Skeletal muscle tissue (tissue), 4 donors: Measurements from ENCODE around the gene GTF3C1. TPM values are rescaled to one million over a fixed set of nuclear protein-coding genes. Genes with fewer than 3 reads are reported as not detected.

Experiments
- H3K27ac ChIP-seq: one replicate; pipeline ENCODE4 v1.7.0; 2013; ENCODE audit warnings: mild to moderate bottlenecking, low read depth, low read length, inconsistent platforms
- H3K27me3 ChIP-seq, 3 donors: one replicate each; pipeline ENCODE4 v1.7.0; 2013; ENCODE audit warnings: low read length in 3 of 3; ENCODE audit not compliant: control insufficient read depth in 3 of 3, insufficient read depth in 3 of 3
- H3K36me3 ChIP-seq, 3 donors: one replicate each; pipeline ENCODE4 v1.7.0; 2013; ENCODE audit warnings: low read length in 3 of 3; ENCODE audit not compliant: control insufficient read depth in 3 of 3, insufficient read depth in 3 of 3
- H3K4me1 ChIP-seq, 3 donors: one replicate each; pipeline ENCODE4 v1.7.0; 2013; ENCODE audit warnings: low read length in 3 of 3, mild to moderate bottlenecking in 3 of 3; ENCODE audit not compliant: control insufficient read depth in 3 of 3, insufficient read depth in 3 of 3
- H3K4me3 ChIP-seq, 3 donors: one replicate each; pipeline ENCODE4 v1.7.0; 2013; ENCODE audit warnings: low read length in 3 of 3
- H3K9ac ChIP-seq, 3 donors: one replicate each; pipeline ENCODE4 v1.7.0; 2013; ENCODE audit warnings: low read length in 3 of 3, mild to moderate bottlenecking in 3 of 3, moderate library complexity in 2 of 3, low read depth in 1 of 3
- H3K9me3 ChIP-seq, 3 donors: one replicate each; pipeline ENCODE4 v1.7.0; 2013; ENCODE audit warnings: low read length in 3 of 3; ENCODE audit not compliant: control insufficient read depth in 3 of 3
- total RNA-seq: library from RNA; depleted of rRNA; stranded (reverse); fragments of >200 nt; gene quantifications from one replicate; pipeline ENCODE4 v1.2.3, GENCODE V29; 2014
- donor health status: Osteomylitis.

GTF3C1 gene
- 48.0 TPM for total RNA-seq

GRCh38 chr16:27549746-27550581, at the start of gene GTF3C1, which contains the start of gene KATNIP:
GTF3C1 (minus strand) TSS chr16:27549913; CDS start chr16:27549890, 23 bp downstream.
KATNIP (plus strand) TSS chr16:27550144; CDS start chr16:27550171, 27 bp downstream.
- Histone ChIP-seq H3K4me1 (peaks cover 30 to 40% (median 31%) of the 10 kb centered on the region in 3 donors), H3K9ac (peak within 1 kb of the TSS; percentile 91 to 93 (median 93))

GRCh38 chr16:27598931-27599565, 49.3 kb upstream of the GTF3C1 start:
- H3K27me3 ChIP-seq: no peaks in the 10 kb centered on the region
- no peaks in the 10 kb centered on the region for H3K9me3 ChIP-seq
- no peaks in the 10 kb centered on the region for H3K4me1 ChIP-seq
- peaks cover 0 to 5% (median 0%) of the 10 kb centered on the region in 3 donors for H3K36me3 ChIP-seq
- H3K4me3 ChIP-seq: no peak overlapping the region
- H3K27ac ChIP-seq: no peak overlapping the region
- H3K9ac ChIP-seq: no peak overlapping the region

More at GRCh38 chr16:27549746-27550581, at the start of gene GTF3C1, which contains the start of gene KATNIP:
- H3K36me3 ChIP-seq: peaks cover 0 to 5% (median 2%) of the 10 kb centered on the region in 3 donors
- peak within 1 kb of the TSS; percentile 86 to 100 (median 99) for H3K4me3 ChIP-seq
- no peaks in the 10 kb centered on the region for H3K9me3 ChIP-seq
- H3K27ac ChIP-seq: peak within 1 kb of the TSS; percentile 90
- no peaks in the 10 kb centered on the region for H3K27me3 ChIP-seq

- no peaks in the 10 kb centered on the region for H3K9me3 ChIP-seq
- H3K9ac ChIP-seq: no peak overlapping the region
- no peak overlapping the region for H3K27ac ChIP-seq
- no peaks in the 10 kb centered on the region for H3K4me1 ChIP-seq
- H3K4me3 ChIP-seq: no peak overlapping the region
- H3K27me3 ChIP-seq: no peaks in the 10 kb centered on the region
- H3K36me3 ChIP-seq: peaks cover 0 to 5% (median 0%) of the 10 kb centered on the region in 3 donors
Observed at GRCh38 chr16:27598220-27598619, 48.5 kb upstream of the GTF3C1 start.

GRCh38 chr16:27597361-27597760, 47.6 kb upstream of the GTF3C1 start:
- Histone ChIP-seq H3K9ac (no peak overlapping the region), H3K4me3 (no peak overlapping the region), H3K36me3 (peaks cover 0 to 5% (median 0%) of the 10 kb centered on the region in 3 donors), H3K27me3 (no peaks in the 10 kb centered on the region), H3K9me3 (no peaks in the 10 kb centered on the region), H3K27ac (no peak overlapping the region), H3K4me1 (no peaks in the 10 kb centered on the region)

- Histone ChIP-seq H3K4me1 (no peaks in the 10 kb centered on the region), H3K9ac (no peak overlapping the region), H3K27me3 (no peaks in the 10 kb centered on the region), H3K27ac (no peak overlapping the region), H3K36me3 (peaks cover 0 to 5% (median 0%) of the 10 kb centered on the region in 3 donors), H3K4me3 (no peak overlapping the region), H3K9me3 (no peaks in the 10 kb centered on the region)
Observed at GRCh38 chr16:27596411-27596810, 46.7 kb upstream of the GTF3C1 start.

- Histone ChIP-seq H3K4me3 (no peak overlapping the region), H3K9me3 (no peaks in the 10 kb centered on the region), H3K27me3 (no peaks in the 10 kb centered on the region), H3K36me3 (peaks cover 0 to 5% (median 0%) of the 10 kb centered on the region in 3 donors), H3K27ac (no peak overlapping the region), H3K4me1 (no peaks in the 10 kb centered on the region), H3K9ac (no peak overlapping the region)
Observed at GRCh38 chr16:27595993-27596392, 46.3 kb upstream of the GTF3C1 start.

GRCh38 chr16:27595475-27595874, 45.8 kb upstream of the GTF3C1 start:
- no peak overlapping the region for H3K27ac ChIP-seq
- no peak overlapping the region for H3K9ac ChIP-seq
- H3K4me1 ChIP-seq: no peaks in the 10 kb centered on the region
- no peak overlapping the region for H3K4me3 ChIP-seq
- H3K27me3 ChIP-seq: no peaks in the 10 kb centered on the region
- peaks cover 0 to 5% (median 0%) of the 10 kb centered on the region in 3 donors for H3K36me3 ChIP-seq
- H3K9me3 ChIP-seq: no peaks in the 10 kb centered on the region

- no peak overlapping the region for H3K4me3 ChIP-seq
- no peaks in the 10 kb centered on the region for H3K4me1 ChIP-seq
- no peaks in the 10 kb centered on the region for H3K9me3 ChIP-seq
- no peaks in the 10 kb centered on the region for H3K36me3 ChIP-seq
- no peak overlapping the region for H3K27ac ChIP-seq
- H3K9ac ChIP-seq: no peak overlapping the region
- H3K27me3 ChIP-seq: no peaks in the 10 kb centered on the region
Observed at GRCh38 chr16:27591837-27592236, 42.1 kb upstream of the GTF3C1 start.

GRCh38 chr16:27588057-27588456, 38.3 kb upstream of the GTF3C1 start:
- no peaks in the 10 kb centered on the region for H3K27me3 ChIP-seq
- H3K4me1 ChIP-seq: no peaks in the 10 kb centered on the region
- H3K4me3 ChIP-seq: no peak overlapping the region
- peaks cover 0 to 1% (median 0%) of the 10 kb centered on the region in 3 donors for H3K9me3 ChIP-seq
- H3K9ac ChIP-seq: no peak overlapping the region
- no peaks in the 10 kb centered on the region for H3K36me3 ChIP-seq
- no peak overlapping the region for H3K27ac ChIP-seq

GRCh38 chr16:27586711-27587110, 37.0 kb upstream of the GTF3C1 start:
- no peak overlapping the region for H3K27ac ChIP-seq
- H3K36me3 ChIP-seq: no peaks in the 10 kb centered on the region
- H3K27me3 ChIP-seq: no peaks in the 10 kb centered on the region
- no peak overlapping the region for H3K9ac ChIP-seq
- no peaks in the 10 kb centered on the region for H3K4me1 ChIP-seq
- H3K4me3 ChIP-seq: no peak overlapping the region
- H3K9me3 ChIP-seq: peaks cover 0 to 1% (median 0%) of the 10 kb centered on the region in 3 donors
